NCI-H2227 (cell line): ENCODE results near the gene MTM1.

ENCODE experiments used
- DNase-seq: peaks from one replicate; lab custom pipeline; 2025; ENCODE audit not compliant: unreplicated experiment; lab: John Stamatoyannopoulos, UW

The MTM1 gene

DNA sequence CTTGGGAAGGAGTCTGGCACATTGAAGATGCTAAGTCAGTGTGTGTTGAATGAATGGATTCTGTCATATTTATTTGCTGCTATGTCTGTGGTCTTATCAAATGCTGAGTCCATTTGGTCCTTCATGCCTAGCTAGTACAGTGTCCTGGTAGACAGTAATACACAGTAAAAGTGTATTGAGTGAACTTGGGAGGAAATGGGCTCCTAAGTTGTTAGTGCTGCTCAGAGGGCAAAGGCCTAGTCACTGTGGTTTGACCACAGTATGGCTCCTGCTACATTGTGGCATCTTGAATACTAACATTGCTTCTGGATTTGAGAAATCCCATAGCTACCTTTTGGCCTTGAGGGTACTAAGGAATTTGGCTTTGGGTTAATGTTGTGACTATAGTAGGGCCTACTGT lies 33.9 kb downstream of the MTM1 start:
- no peak for DNase-seq

- DNase-seq, result no peak
These were observed 34.3 kb downstream of the MTM1 start for GRCh38 chrX:150602743-150603142.

DNA sequence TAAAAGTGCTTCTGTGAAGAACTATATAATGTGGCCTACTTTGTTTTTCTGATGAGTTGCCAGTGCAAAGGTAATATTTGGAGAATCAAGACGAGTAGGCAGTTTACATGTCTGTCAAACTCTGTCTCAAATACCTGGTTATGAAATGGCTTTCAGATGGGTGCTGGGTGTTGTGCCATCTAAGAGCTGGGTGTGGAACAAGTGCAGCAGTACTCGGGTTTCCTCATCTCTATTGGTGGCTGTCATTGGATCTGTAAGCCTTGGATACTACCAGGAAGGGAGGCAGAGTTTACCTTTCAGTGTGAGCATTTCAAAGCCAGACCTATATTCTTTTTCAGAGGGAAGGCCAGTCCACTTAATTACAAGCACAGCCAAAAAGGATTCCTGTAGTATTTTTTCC lies 37.2 kb downstream of the MTM1 start:
- no peak for DNase-seq

- no peak for DNase-seq
These were observed 38.8 kb downstream of the MTM1 start for GRCh38 chrX:150607201-150607600.

GRCh38 chrX:150610043-150610442 lies 41.6 kb downstream of the MTM1 start:
- no peak for DNase-seq

- no peak for DNase-seq
These were observed 42.0 kb downstream of the MTM1 start for GRCh38 chrX:150610446-150610845.

GRCh38 chrX:150615356-150615755 lies 46.9 kb downstream of the MTM1 start:
- DNase-seq, result no peak

- no peak for DNase-seq
These were observed 47.9 kb downstream of the MTM1 start for GRCh38 chrX:150616179-150616862.

DNA sequence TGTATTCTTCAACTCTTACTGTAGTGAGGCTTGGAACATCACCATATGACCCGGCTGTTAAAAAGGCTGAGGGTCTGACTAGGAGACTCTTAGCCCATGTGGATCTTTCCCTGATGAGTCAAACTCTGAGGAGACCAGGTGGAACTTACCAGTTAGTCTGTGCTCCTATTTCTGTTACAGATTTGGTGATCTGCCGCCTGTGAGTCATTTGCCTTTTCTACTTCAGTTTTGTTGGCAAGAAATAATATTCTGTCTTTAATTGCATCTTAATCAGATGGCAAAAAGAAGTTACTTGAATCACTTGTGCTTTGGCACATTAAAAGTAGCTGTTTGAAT lies 48.4 kb downstream of the MTM1 start:
- DNase-seq, result no peak

DNA sequence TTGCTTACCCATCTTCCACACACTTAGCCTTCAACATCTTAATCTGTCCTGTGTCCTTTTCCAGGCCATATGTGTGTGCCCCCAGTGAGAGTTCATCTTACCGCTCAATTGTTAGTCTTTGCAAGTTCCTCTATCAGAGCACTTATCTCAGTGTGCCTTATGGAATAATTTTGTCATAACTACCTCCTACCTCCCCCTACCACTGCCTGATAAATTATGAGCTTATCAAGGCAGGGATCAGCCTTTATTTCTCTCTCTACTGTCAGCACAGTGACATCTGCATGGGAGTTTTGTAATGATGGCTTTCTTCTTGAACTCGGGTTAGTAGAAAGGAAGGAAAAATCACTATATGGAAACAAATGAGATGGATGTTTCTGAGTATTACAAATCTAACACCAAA lies 53.2 kb downstream of the MTM1 start:
- no peak for DNase-seq

DNA sequence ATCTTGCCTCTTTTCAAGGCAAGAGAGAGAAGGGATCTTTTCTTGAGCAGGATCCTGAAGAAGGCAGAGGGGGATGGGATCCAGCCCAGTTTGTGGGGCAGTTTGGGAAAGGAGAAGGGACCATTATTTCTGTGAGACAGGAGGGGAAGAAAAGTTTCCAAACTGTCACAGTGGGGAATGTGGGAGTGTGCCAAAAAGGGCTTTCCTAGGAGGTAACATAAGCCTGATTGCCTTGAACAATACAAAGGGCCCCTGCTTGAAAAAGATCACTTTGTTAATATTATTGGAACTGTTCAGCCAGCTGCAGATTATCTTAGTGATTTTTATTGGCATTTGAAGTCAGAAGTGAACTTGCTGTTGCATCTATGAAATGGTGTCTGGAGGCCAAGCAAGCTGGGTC lies 55.2 kb downstream of the MTM1 start:
- no peak for DNase-seq

GRCh38 chrX:150625097-150625496 lies 56.7 kb downstream of the MTM1 start:
- DNase-seq, result peak; percentile 78

- DNase-seq, result peak; percentile 5
These were observed 57.5 kb downstream of the MTM1 start for GRCh38 chrX:150625875-150626274.

GRCh38 chrX:150627957-150628356 lies 59.5 kb downstream of the MTM1 start:
- DNase-seq, result no peak

DNA sequence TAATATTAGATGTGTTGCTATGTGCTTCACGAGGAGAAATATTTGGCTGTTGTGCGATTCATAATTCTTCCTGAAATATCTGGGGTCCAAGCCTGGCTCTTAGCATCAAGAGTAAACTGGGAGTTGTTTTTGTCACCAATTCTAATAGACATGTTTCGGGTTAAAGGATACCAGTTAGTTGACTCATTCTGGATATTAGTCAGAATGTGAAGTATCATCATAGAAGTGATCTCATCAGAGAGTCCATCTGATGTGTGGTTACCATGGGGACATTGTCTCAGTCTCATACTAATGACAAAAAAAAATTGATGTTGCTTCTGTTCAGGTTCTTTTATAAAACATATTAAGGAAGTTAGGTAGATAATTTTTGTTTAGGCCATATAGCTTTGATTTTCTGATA lies 67.5 kb downstream of the MTM1 start:
- no peak for DNase-seq

DNA sequence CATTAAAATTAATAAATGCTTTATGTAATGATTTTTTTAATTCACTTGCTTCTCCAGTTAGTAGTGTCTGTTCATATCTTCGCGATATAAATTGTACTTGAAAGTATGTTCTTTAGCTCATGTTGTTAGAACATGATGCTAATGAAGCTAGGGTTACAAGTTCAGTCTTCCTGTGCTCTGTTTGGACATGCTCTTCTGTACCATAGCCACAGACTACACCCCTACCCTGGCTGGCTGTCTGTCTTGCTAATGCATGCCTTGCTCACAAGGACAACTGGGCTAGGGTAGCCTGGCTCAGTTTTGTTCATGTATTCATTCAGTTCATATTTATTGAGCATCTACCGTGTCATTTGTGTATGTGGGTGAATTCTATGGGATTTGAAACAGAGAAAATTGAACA lies 74.0 kb downstream of the MTM1 start:
- DNase-seq, result no peak

DNA sequence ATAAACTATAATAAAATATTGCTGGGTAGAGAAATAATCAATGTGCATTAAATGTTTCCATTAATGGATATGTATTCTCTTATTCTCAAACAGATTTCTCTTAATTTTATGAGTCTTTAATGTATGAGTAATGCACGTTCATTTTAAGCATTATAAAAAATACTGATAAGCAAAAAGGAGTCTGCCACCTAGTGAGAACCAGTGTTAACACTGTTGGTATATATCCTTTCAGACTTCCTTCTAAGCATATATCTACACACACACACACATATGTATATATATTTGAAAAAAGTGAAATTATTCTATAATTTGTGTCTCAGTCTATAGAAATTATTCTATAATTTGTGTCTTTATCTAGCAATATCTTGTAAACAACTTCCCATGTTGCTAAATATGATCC lies 74.8 kb downstream of the MTM1 start:
- no peak for DNase-seq

GRCh38 chrX:150643958-150644357 lies 75.5 kb downstream of the MTM1 start:
- no peak for DNase-seq

DNA sequence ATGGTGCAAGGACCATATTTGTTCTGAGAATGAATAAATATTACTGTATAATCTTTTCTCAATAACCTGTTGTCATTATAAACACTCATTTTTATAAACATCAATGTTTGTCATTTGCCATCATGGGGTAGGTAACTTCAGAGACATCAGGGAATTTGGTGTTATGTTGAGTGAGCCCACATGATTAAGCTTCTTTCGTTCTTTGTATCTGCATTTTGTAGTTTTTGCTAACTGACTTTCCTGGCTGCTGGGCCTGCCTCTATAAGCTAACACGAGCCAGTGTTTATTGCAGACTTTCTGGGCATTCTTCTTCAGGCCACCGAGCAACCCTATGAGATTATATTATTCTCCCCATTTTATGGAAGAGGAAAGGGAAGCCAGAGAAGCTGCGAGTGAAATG lies 76.0 kb downstream of the MTM1 start:
- no peak for DNase-seq

GRCh38 chrX:150647331-150647730 lies 78.9 kb downstream of the MTM1 start:
- no peak for DNase-seq

DNA sequence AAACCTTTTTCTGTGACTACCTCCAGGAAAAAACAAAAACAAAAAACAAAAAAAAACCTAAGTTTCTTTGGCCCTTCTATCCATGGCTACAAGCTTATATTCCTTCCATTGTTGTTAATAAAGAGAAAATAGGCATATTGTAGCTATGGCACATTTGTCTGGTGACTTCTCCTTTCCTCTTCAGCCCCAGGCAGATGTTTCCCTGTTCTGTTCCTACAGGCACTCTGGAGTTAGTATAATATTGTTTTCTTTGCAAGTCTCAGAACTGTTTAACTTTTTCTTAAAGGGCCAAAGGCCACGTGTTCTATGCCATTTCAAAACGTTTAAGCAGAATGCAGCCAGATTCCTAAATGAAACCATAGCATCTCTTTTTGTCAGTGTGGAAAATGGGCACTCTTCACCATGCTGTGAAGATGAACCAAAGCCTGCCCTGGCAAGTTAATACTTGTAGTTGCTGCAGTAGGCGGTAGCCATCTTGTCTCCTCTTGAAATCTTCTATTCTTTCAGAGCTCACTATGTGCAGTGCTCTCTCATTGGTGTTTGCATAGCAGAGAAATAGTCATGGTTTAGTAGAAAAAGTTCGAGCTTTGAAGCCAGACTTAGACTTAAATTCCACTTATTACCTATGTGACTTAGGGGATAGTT lies 80.0 kb downstream of the MTM1 start:
- DNase-seq, result no peak

DNA sequence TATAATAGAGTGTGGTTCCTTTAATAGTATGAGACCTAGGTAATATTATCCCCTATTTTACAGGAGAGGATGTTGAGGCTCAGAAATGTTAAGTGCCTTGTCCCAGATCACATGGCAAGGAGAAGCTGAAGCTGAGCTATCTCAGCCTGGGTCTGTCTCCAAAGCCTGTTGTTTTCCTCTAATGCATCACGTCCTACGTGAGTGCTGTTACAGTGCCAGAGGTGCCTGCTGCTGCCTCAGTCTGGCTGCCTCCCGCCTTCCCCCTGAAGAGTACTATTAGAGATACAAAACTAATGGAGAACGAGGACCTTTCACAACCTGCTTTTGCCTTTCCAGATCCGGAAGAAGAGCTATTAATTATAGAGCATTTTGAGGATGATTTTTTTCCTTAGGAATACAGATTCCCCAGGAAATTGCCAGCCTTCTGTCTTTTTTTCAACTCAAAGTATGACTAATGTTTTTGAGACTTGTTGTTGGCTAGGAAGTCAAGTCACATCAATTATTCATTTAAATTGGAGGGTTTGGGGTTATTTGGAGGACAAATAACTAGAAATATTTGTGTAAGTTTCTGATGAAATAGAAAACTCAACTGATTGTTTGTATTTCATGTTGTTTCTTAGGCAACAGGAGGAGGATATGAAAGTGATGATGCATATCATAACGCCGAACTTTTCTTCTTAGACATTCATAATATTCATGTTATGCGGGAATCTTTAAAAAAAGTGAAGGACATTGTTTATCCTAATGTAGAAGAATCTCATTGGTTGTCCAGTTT lies 80.9 kb downstream of the MTM1 start:
- DNase-seq, result peak; percentile 56
